Activated CD8-positive, alpha-beta T cell treated with anti-CD3 and anti-CD28 coated beads for 36 hours (primary cell): ENCODE results near the gene GRID1. TPM values are rescaled to one million over a fixed set of nuclear protein-coding genes. Genes with fewer than 3 reads are reported as not detected.

Source experiments
- ATAC-seq: fragments of 200-7000 bp; cut with Tn5 transposase; one replicate; pipeline ENCODE4 v1.10.0; 2021; ENCODE audit warnings: mild to moderate bottlenecking, moderate library complexity
- CTCF ChIA-PET: fragments of 350-600 bp; sonication (Branson Sonifier 250); formaldehyde crosslinking; loops from one replicate; lab custom pipeline; 2021; ENCODE audit warnings: antibody characterized with exemption; lab: Charles Lee
- POLR2A ChIA-PET: fragments of 350-600 bp; sonication (Branson Sonifier 250); formaldehyde crosslinking; loops from one replicate; lab custom pipeline; 2021; ENCODE audit warnings: antibody characterized with exemption; lab: Charles Lee
- DNase-seq: peaks from one replicate; pipeline ENCODE4 v3.0.0-alpha.2; 2020
- H3K27ac Mint-ChIP-seq: one replicate; pipeline ENCODE4 v1.8.0; 2021; ENCODE audit warnings: mild to moderate bottlenecking, mixed read lengths
- H3K27me3 Mint-ChIP-seq: one replicate; pipeline ENCODE4 v1.8.0; 2021; ENCODE audit warnings: mixed read lengths
- H3K36me3 Mint-ChIP-seq: one replicate; pipeline ENCODE4 v1.8.0; 2021; ENCODE audit warnings: low read depth, mixed read lengths
- H3K4me1 Mint-ChIP-seq: one replicate; pipeline ENCODE4 v1.8.0; 2021; ENCODE audit warnings: low read depth, mixed read lengths
- H3K4me3 Mint-ChIP-seq: one replicate; pipeline ENCODE4 v1.8.0; 2021; ENCODE audit warnings: mild to moderate bottlenecking, moderate library complexity, mixed read lengths
- H3K9me3 Mint-ChIP-seq: one replicate; pipeline ENCODE4 v1.8.0; 2021; ENCODE audit warnings: mixed read lengths
- CTCF ChIP-seq: fragments of 200-600 bp; IDR thresholded peaks from one replicate; pipeline ENCODE4 v1.8.0; 2022; ENCODE audit warnings: antibody characterized with exemption, mild to moderate bottlenecking
- intact Hi-C: fragments of 100-400 bp; cut with micrococcal nuclease; formaldehyde crosslinking; loops from one replicate; pipeline ENCODE4 v1.10.0; 2022
- total RNA-seq, 2 experiments: library from RNA; stranded (reverse); gene quantifications; one replicate each; pipeline ENCODE4 v1.2.3, GENCODE V29; 2021

Gene GRID1
- total RNA-seq, 2 experiments from 2014 or later = not detected

DNA sequence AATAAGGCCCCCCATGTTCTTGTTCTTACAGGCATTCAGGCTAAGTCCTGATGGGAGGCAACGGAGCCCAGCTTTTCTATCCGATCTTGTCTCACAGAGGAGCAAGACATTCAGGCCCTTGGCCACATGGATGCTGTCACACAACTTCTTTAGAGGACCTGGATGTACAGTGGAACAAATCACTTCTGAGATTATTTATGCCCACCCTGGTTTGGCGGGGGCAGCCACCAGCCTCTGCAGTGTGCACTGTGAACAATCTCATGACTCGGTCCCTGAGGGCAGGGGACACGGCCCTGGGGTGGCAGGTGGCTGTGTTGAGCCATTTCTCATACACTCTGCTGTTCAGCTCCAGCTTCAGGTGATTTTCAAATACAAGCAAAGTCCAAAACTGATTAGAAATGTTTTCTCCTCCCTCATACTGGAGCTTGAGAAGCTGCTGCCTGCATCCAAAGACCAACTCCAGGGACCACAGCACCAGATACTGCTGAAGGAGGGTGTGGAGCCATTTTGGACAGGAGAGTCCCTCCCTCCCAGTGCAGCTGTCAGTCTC is 441.3 kb downstream of the GRID1 start:
- Mint-ChIP-seq H3K27ac (no peak overlapping the region), H3K27me3 (peaks cover 2% of the 10 kb centered on the region), H3K4me3 (no peak overlapping the region), H3K9me3 (no peaks in the 10 kb centered on the region), H3K4me1 (no peaks in the 10 kb centered on the region), H3K36me3 (no peaks in the 10 kb centered on the region)
- no peak for TF ChIP-seq CTCF
- intact Hi-C loops = no loop called here
- CTCF ChIA-PET = no interaction called here
- DNase-seq (no peak), ATAC-seq (no peak)
- POLR2A ChIA-PET = no interaction called here

DNA sequence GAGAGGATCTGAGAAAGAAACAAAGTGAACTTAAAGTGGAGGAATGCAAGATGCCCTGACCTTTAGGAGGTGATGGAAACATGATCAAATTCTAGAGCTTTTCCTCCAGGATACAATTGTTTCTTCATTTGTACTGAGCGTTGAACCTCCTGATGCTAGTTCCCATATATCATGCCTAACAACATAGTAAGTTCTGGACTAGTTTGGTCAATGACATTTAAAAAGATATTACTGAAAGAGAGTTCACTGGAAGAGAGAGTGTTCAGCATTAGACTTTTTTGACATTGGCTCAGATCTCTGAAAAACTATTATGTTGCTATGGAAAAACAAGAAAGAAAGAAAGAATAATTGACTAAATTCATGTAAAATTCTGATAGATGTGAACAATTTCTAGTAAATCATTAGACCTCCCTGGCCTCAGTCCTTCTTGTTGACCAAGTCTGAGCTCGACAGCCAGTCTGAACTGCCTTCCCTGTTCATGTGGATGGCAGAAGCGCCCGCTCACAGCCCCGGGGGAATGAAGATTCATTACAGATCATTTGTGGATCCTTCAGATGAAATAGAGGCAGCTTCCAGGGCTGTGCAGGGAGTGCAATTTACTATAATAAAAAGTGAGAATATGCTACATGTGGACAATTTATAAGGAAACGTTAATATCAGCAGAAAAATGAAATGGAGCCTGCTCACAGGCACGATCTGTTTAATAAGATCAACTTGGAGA is 442.1 kb downstream of the GRID1 start:
- no peak for DNase-seq
- Mint-ChIP-seq H3K9me3 (no peaks in the 10 kb centered on the region), H3K4me3 (no peak overlapping the region), H3K4me1 (no peaks in the 10 kb centered on the region), H3K27ac (no peak overlapping the region), H3K36me3 (no peaks in the 10 kb centered on the region), H3K27me3 (peaks cover 2% of the 10 kb centered on the region)
- no peak for TF ChIP-seq CTCF
- intact Hi-C loops = no loop called here
- ATAC-seq = no peak
- ChIA-PET POLR2A (no interaction called here), CTCF (no interaction called here)

GRCh38 chr10:85922356-85923129 is 444.1 kb downstream of the GRID1 start:
- no peak for TF ChIP-seq CTCF
- ATAC-seq (no peak), DNase-seq (no peak)
- Mint-ChIP-seq H3K4me1 (no peaks in the 10 kb centered on the region), H3K36me3 (no peaks in the 10 kb centered on the region), H3K27ac (no peak overlapping the region), H3K9me3 (no peaks in the 10 kb centered on the region), H3K27me3 (peaks cover 2% of the 10 kb centered on the region), H3K4me3 (no peak overlapping the region)
- CTCF ChIA-PET = no interaction called here
- intact Hi-C loops = no loop called here
- POLR2A ChIA-PET = no interaction called here

GRCh38 chr10:85921789-85922188 is 444.8 kb downstream of the GRID1 start:
- H3K36me3 Mint-ChIP-seq = no peaks in the 10 kb centered on the region
- peaks cover 2% of the 10 kb centered on the region for H3K27me3 Mint-ChIP-seq
- no peaks in the 10 kb centered on the region for H3K9me3 Mint-ChIP-seq
- CTCF ChIA-PET = no interaction called here
- intact Hi-C loops = no loop called here
- no peak overlapping the region for H3K4me3 Mint-ChIP-seq
- no peak for ATAC-seq
- no peak overlapping the region for H3K27ac Mint-ChIP-seq
- POLR2A ChIA-PET = no interaction called here
- DNase-seq = no peak
- no peak for TF ChIP-seq CTCF
- no peaks in the 10 kb centered on the region for H3K4me1 Mint-ChIP-seq

- Mint-ChIP-seq H3K4me3 (no peak overlapping the region), H3K27ac (no peak overlapping the region), H3K9me3 (no peaks in the 10 kb centered on the region), H3K27me3 (peaks cover 2% of the 10 kb centered on the region), H3K36me3 (no peaks in the 10 kb centered on the region), H3K4me1 (no peaks in the 10 kb centered on the region)
- ATAC-seq (no peak), DNase-seq (no peak)
- POLR2A ChIA-PET = no interaction called here
- CTCF ChIA-PET = no interaction called here
- intact Hi-C loops = no loop called here
- no peak for TF ChIP-seq CTCF
Observed at GRCh38 chr10:85920311-85920710, 446.3 kb downstream of the GRID1 start.
